Loucy (cell line): ENCODE measurements around the gene STUB1.

Source experiments
- H2AFZ ChIP-seq: fragments of 200-600 bp; sonication (generic); 2 replicates; pipeline ENCODE4 v1.6.0; 2016; ENCODE audit warnings: antibody characterized with exemption, mild to moderate bottlenecking, low read length, moderate library complexity
- H3F3A ChIP-seq: fragments of 200-600 bp; 2 replicates; pipeline ENCODE4 v1.6.0; 2016; ENCODE audit warnings: antibody characterized with exemption, low read depth, mild to moderate bottlenecking
- H3K27me3 ChIP-seq: fragments of 200-600 bp; sonication (generic); 2 replicates; pipeline ENCODE4 v1.6.1; 2014; ENCODE audit warnings: low read length, mild to moderate bottlenecking; ENCODE audit not compliant: insufficient read depth, poor library complexity, severe bottlenecking
- H3K36me3 ChIP-seq: fragments of 200-600 bp; sonication (generic); 2 replicates; pipeline ENCODE4 v1.6.1; 2016; ENCODE audit warnings: low read length; ENCODE audit not compliant: insufficient read depth
- H3K4me1 ChIP-seq: fragments of 200-600 bp; sonication (generic); 2 replicates; pipeline ENCODE4 v1.5.1; 2014; ENCODE audit warnings: low read length, mild to moderate bottlenecking; ENCODE audit not compliant: insufficient read depth, poor library complexity, severe bottlenecking
- H3K4me2 ChIP-seq: fragments of 200-600 bp; sonication (generic); 2 replicates; pipeline ENCODE4 v1.6.0; 2014; ENCODE audit warnings: antibody characterized with exemption, low read length, low read depth, mild to moderate bottlenecking; ENCODE audit not compliant: poor library complexity, severe bottlenecking
- H3K4me3 ChIP-seq: fragments of 200-600 bp; sonication (generic); 2 replicates; pipeline ENCODE4 v1.5.1; 2014; ENCODE audit warnings: low read length, mild to moderate bottlenecking, mixed read lengths; ENCODE audit not compliant: poor library complexity, severe bottlenecking
- H3K79me2 ChIP-seq: fragments of 200-600 bp; sonication (generic); 2 replicates; pipeline ENCODE4 v1.6.1; 2014; ENCODE audit warnings: low read length; ENCODE audit not compliant: insufficient read depth
- H3K9ac ChIP-seq: fragments of 200-600 bp; sonication (generic); 2 replicates; pipeline ENCODE4 v1.6.0; 2014; ENCODE audit warnings: mild to moderate bottlenecking, low read depth, low read length, moderate library complexity; ENCODE audit not compliant: poor library complexity, severe bottlenecking
- H3K9me2 ChIP-seq: fragments of 200-600 bp; sonication (generic); replicated peaks from 2 replicates; pipeline ENCODE4 v1.6.1; 2016; ENCODE audit warnings: low read depth, low read length, mixed read lengths
- H3K9me3 ChIP-seq: fragments of 200-600 bp; sonication (generic); 2 replicates; pipeline ENCODE4 v1.6.1; 2014; ENCODE audit warnings: mild to moderate bottlenecking, antibody characterized with exemption, low read length, low read depth; ENCODE audit not compliant: insufficient read depth
- H4K20me1 ChIP-seq: fragments of 200-600 bp; sonication (generic); 2 replicates; pipeline ENCODE4 v1.6.0; 2014; ENCODE audit warnings: antibody characterized with exemption, low read length, mild to moderate bottlenecking; ENCODE audit not compliant: insufficient read depth, poor library complexity, severe bottlenecking
- EZH2phosphoT487 ChIP-seq: fragments of 200-600 bp; IDR thresholded peaks from 2 replicates; pipeline ENCODE4 v1.6.1; 2018; ENCODE audit warnings: antibody characterized with exemption, mild to moderate bottlenecking, moderate library complexity, borderline replicate concordance
- TF ChIP-seq, protein P1 (sequence below): fragments of 200-600 bp; sonication (generic); conservative IDR thresholded peaks from 2 replicates; pipeline ENCODE4 v1.5.1; 2014; ENCODE audit warnings: mild to moderate bottlenecking, antibody characterized with exemption, low read length

Gene STUB1

DNA sequence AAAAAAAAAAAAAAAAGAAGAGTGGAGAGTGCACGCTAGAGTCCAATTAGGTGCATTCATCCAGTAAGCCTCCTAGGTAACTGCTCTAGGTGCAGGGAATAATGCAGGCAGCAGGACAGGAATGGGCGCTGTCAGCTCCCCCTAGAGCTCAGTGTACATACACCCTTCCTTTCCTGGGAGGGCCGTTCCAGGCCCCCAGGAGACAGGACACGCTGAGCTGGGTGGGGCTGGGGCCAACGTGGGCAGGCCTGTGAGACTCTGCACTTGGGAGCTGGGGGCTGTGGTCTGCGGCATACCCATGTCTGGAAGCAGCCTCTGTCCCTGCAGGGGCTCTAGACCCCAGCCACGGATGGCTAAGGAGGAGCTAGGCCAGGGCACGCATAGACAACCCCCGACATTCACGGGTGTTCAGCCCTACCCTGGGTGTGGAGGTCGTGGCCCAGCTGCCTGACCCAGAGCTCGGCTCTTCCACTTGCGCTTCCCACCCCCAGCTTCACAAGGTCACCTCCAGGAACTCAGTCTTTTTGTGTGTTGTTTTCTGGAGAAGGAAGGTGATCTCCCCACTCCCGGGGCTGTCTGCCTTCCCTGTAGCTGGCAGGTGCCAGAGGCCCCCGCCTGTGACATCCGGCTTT, 39.7 kb downstream of the STUB1 start:
- no peaks in the 10 kb centered on the region for H3K36me3 ChIP-seq
- peak overlapping the region; percentile 91 for H3K9ac ChIP-seq
- H3K79me2 ChIP-seq, result no peaks in the 10 kb centered on the region
- no peaks in the 10 kb centered on the region for H3K9me3 ChIP-seq
- H3K4me2 ChIP-seq, result peak overlapping the region; percentile 85
- peaks cover 7% of the 10 kb centered on the region for H3K4me1 ChIP-seq
- TF ChIP-seq EZH2phosphoT487, result no peak
- TF ChIP-seq, protein P1, sequence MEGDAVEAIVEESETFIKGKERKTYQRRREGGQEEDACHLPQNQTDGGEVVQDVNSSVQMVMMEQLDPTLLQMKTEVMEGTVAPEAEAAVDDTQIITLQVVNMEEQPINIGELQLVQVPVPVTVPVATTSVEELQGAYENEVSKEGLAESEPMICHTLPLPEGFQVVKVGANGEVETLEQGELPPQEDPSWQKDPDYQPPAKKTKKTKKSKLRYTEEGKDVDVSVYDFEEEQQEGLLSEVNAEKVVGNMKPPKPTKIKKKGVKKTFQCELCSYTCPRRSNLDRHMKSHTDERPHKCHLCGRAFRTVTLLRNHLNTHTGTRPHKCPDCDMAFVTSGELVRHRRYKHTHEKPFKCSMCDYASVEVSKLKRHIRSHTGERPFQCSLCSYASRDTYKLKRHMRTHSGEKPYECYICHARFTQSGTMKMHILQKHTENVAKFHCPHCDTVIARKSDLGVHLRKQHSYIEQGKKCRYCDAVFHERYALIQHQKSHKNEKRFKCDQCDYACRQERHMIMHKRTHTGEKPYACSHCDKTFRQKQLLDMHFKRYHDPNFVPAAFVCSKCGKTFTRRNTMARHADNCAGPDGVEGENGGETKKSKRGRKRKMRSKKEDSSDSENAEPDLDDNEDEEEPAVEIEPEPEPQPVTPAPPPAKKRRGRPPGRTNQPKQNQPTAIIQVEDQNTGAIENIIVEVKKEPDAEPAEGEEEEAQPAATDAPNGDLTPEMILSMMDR, result no peak
- 0 out of 2 replicates have a peak overlapping the region, but pooled peaks have one; percentile 73 for H2AFZ ChIP-seq
- no peaks in the 10 kb centered on the region for H4K20me1 ChIP-seq
- H3F3A ChIP-seq, result no peaks in the 10 kb centered on the region
- H3K27me3 ChIP-seq, result no peaks in the 10 kb centered on the region
- no peaks in the 10 kb centered on the region for H3K9me2 ChIP-seq
- H3K4me3 ChIP-seq, result peak overlapping the region; percentile 83

- Histone ChIP-seq H3K27me3 (no peaks in the 10 kb centered on the region), H3K9ac (peak overlapping the region; percentile 91), H4K20me1 (no peaks in the 10 kb centered on the region), H3K9me3 (no peaks in the 10 kb centered on the region), H3K36me3 (no peaks in the 10 kb centered on the region), H3K4me2 (peak overlapping the region; percentile 85), H3K9me2 (no peaks in the 10 kb centered on the region), H2AFZ (peak overlapping the region; percentile 73; the same call in 1 of the 2 replicates), H3F3A (no peaks in the 10 kb centered on the region), H3K4me3 (peak overlapping the region; percentile 83), H3K4me1 (peaks cover 7% of the 10 kb centered on the region), H3K79me2 (no peaks in the 10 kb centered on the region)
- TF ChIP-seq, protein P1, result 0 out of 2 replicates have a peak, but pooled peaks have one; percentile 19
- no peak for TF ChIP-seq EZH2phosphoT487
These were observed 40.3 kb downstream of the STUB1 start for GRCh38 chr16:720447-720989.

- no peaks in the 10 kb centered on the region for H4K20me1 ChIP-seq
- H3K36me3 ChIP-seq, result no peaks in the 10 kb centered on the region
- H3K9ac ChIP-seq, result peak within 1 kb of the TSS; percentile 91
- H3K4me2 ChIP-seq, result peak within 1 kb of the TSS; percentile 85
- H3K4me1 ChIP-seq, result peaks cover 7% of the 10 kb centered on the region
- H3K4me3 ChIP-seq, result peak within 1 kb of the TSS; percentile 83
- no peaks in the 10 kb centered on the region for H3F3A ChIP-seq
- TF ChIP-seq, protein P1, result no peak
- no peak for TF ChIP-seq EZH2phosphoT487
- H3K79me2 ChIP-seq, result no peaks in the 10 kb centered on the region
- H3K9me2 ChIP-seq, result no peaks in the 10 kb centered on the region
- H3K27me3 ChIP-seq, result no peaks in the 10 kb centered on the region
- peak within 1 kb of the TSS; percentile 73; the same call in 1 of the 2 replicates for H2AFZ ChIP-seq
- H3K9me3 ChIP-seq, result no peaks in the 10 kb centered on the region
These were observed 41.0 kb downstream of the STUB1 start, which contains the start of gene ANTKMT for GRCh38 chr16:720990-721764. Gene ANTKMT, plus strand, starts transcription at chr16:721146. Its CDS starts 129 bp downstream, at chr16:721275.
